ENCODE results near the gene C15orf62.

C15orf62 gene

GRCh38 chr15:40766906-40767837, 2.6 kb upstream of the C15orf62 start:
- Histone ChIP-seq H3K27me3 (peaks cover 7% of the 10 kb centered on the region; the same call in 1 of the 2 replicates), H3K4me2 (peak overlapping the region; percentile 99), H3K36me3 (0 out of 2 replicates have a peak, but pooled peaks cover 11% of the 10 kb centered on the region), H3K9me3 (no peaks in the 10 kb centered on the region), H3K27ac (peak overlapping the region; percentile 95), H3K4me1 (peaks cover 96% of the 10 kb centered on the region), H4K20me1 (peaks cover 61% of the 10 kb centered on the region; the same call in 1 of the 2 replicates), H3K4me3 (peak overlapping the region; percentile 59), H3K9ac (peak overlapping the region; percentile 80; the same call in 1 of the 2 replicates)
- no peak for TF ChIP-seq Cebpa-rat (IDR thresholded peaks at IDR 0.05)

GRCh38 chr15:40767838-40768500, 1.8 kb upstream of the C15orf62 start:
- TF ChIP-seq Cebpa-rat (IDR thresholded peaks at IDR 0.05) = no peak
- Histone ChIP-seq H3K4me3 (peak overlapping the region; percentile 59), H3K4me2 (peak overlapping the region; percentile 99), H3K27me3 (peaks cover 7% of the 10 kb centered on the region; the same call in 1 of the 2 replicates), H3K9ac (peak overlapping the region; percentile 80; the same call in 1 of the 2 replicates), H4K20me1 (peaks cover 67% of the 10 kb centered on the region; the same call in 1 of the 2 replicates), H3K27ac (peak overlapping the region; percentile 95), H3K4me1 (peaks cover 99% of the 10 kb centered on the region), H3K36me3 (peaks cover 12% of the 10 kb centered on the region; the same call in 1 of the 2 replicates), H3K9me3 (no peaks in the 10 kb centered on the region)

- H3K27ac ChIP-seq = peak overlapping the region; percentile 95
- no peaks in the 10 kb centered on the region for H3K9me3 ChIP-seq
- no peak for TF ChIP-seq Cebpa-rat (IDR thresholded peaks at IDR 0.05)
- peak overlapping the region; percentile 80 for H3K9ac ChIP-seq
- H3K36me3 ChIP-seq = peaks cover 19% of the 10 kb centered on the region
- H3K4me1 ChIP-seq = peaks cover 97% of the 10 kb centered on the region
- peak overlapping the region; percentile 59 for H3K4me3 ChIP-seq
- H4K20me1 ChIP-seq = peaks cover 67% of the 10 kb centered on the region; the same call in 1 of the 2 replicates
- H3K4me2 ChIP-seq = peak overlapping the region; percentile 99
- H3K27me3 ChIP-seq = peaks cover 7% of the 10 kb centered on the region; the same call in 1 of the 2 replicates
These were observed 1.1 kb upstream of the C15orf62 start for GRCh38 chr15:40768521-40769273.

GRCh38 chr15:40770147-40770721, 454 bp downstream of the C15orf62 start:
- Histone ChIP-seq H3K4me1 (peaks cover 90% of the 10 kb centered on the region), H4K20me1 (peaks cover 67% of the 10 kb centered on the region; the same call in 1 of the 2 replicates), H3K4me3 (peak overlapping the region; percentile 59), H3K27ac (peak overlapping the region; percentile 95), H3K4me2 (peak overlapping the region; percentile 99), H3K9ac (peak overlapping the region; percentile 80), H3K9me3 (no peaks in the 10 kb centered on the region), H3K27me3 (no peaks in the 10 kb centered on the region), H3K36me3 (peaks cover 34% of the 10 kb centered on the region)
- no peak for TF ChIP-seq Cebpa-rat (IDR thresholded peaks at IDR 0.05)

GRCh38 chr15:40771242-40771641, 1.5 kb downstream of the C15orf62 start:
- H3K4me1 ChIP-seq = peaks cover 90% of the 10 kb centered on the region
- peak overlapping the region; percentile 59; the same call in 1 of the 2 replicates for H3K4me3 ChIP-seq
- peak overlapping the region; percentile 95 for H3K27ac ChIP-seq
- H3K4me2 ChIP-seq = peak overlapping the region; percentile 99
- H3K9me3 ChIP-seq = no peaks in the 10 kb centered on the region
- H3K36me3 ChIP-seq = peaks cover 38% of the 10 kb centered on the region
- peak overlapping the region; percentile 80; the same call in 1 of the 2 replicates for H3K9ac ChIP-seq
- TF ChIP-seq Cebpa-rat (IDR thresholded peaks at IDR 0.05) = no peak
- H4K20me1 ChIP-seq = peaks cover 59% of the 10 kb centered on the region; the same call in 1 of the 2 replicates
- H3K27me3 ChIP-seq = no peaks in the 10 kb centered on the region

- Histone ChIP-seq H3K9me3 (no peaks in the 10 kb centered on the region), H3K4me3 (no peak overlapping the region), H4K20me1 (peaks cover 53% of the 10 kb centered on the region; the same call in 1 of the 2 replicates), H3K27ac (peak overlapping the region; percentile 95; the same call in 1 of the 2 replicates), H3K36me3 (peaks cover 41% of the 10 kb centered on the region), H3K9ac (peak overlapping the region; percentile 43; the same call in 1 of the 2 replicates), H3K4me1 (peaks cover 90% of the 10 kb centered on the region), H3K4me2 (peak overlapping the region; percentile 99), H3K27me3 (no peaks in the 10 kb centered on the region)
- TF ChIP-seq Cebpa-rat (IDR thresholded peaks at IDR 0.05) = no peak
These were observed 2.2 kb downstream of the C15orf62 start for GRCh38 chr15:40772014-40772413.

- TF ChIP-seq Cebpa-rat (IDR thresholded peaks at IDR 0.05) = no peak
- Histone ChIP-seq H3K9ac (no peak overlapping the region), H4K20me1 (peaks cover 40% of the 10 kb centered on the region; the same call in 1 of the 2 replicates), H3K4me3 (no peak overlapping the region), H3K36me3 (peaks cover 55% of the 10 kb centered on the region), H3K27me3 (no peaks in the 10 kb centered on the region), H3K9me3 (no peaks in the 10 kb centered on the region), H3K27ac (peak overlapping the region; percentile 6; the same call in 1 of the 2 replicates), H3K4me1 (peaks cover 77% of the 10 kb centered on the region), H3K4me2 (peak overlapping the region; percentile 99)
These were observed 3.7 kb downstream of the C15orf62 start for GRCh38 chr15:40773496-40773895.

- H3K4me1 ChIP-seq = peaks cover 73% of the 10 kb centered on the region
- peaks cover 38% of the 10 kb centered on the region; the same call in 1 of the 2 replicates for H4K20me1 ChIP-seq
- H3K9ac ChIP-seq = no peak overlapping the region
- no peak overlapping the region for H3K4me3 ChIP-seq
- no peaks in the 10 kb centered on the region for H3K9me3 ChIP-seq
- H3K36me3 ChIP-seq = peaks cover 59% of the 10 kb centered on the region
- TF ChIP-seq Cebpa-rat (IDR thresholded peaks at IDR 0.05) = no peak
- no peak overlapping the region for H3K4me2 ChIP-seq
- no peaks in the 10 kb centered on the region for H3K27me3 ChIP-seq
- peak overlapping the region; percentile 18; the same call in 1 of the 2 replicates for H3K27ac ChIP-seq
These were observed 4.1 kb downstream of the C15orf62 start for GRCh38 chr15:40773902-40774301.

All from BLaER1 (cell line).